Liver (tissue), 3 donors: ENCODE measurements around the gene RANBP3.

Source experiments
- GABPA ChIP-seq, 2 donors: IDR thresholded peaks in 1 of 2; conservative IDR thresholded peaks in 1 of 2; 2 replicates each; pipeline ENCODE4 v1.6.1; 2016; ENCODE audit warnings: antibody characterized with exemption in 2 of 2, mild to moderate bottlenecking in 1 of 2, moderate library complexity in 1 of 2
- HNF4A ChIP-seq, 2 donors: conservative IDR thresholded peaks; 2 replicates each; pipeline ENCODE4 v1.6.1; 2016; ENCODE audit warnings: antibody characterized with exemption in 2 of 2, mild to moderate bottlenecking in 2 of 2
- RAD21 ChIP-seq, 2 donors: IDR thresholded peaks; 2 replicates each; pipeline ENCODE4 v1.6.1; 2016; ENCODE audit warnings: antibody characterized with exemption in 2 of 2, mild to moderate bottlenecking in 2 of 2
- YY1 ChIP-seq: IDR thresholded peaks from 2 replicates; pipeline ENCODE4 v1.6.1; 2016; ENCODE audit warnings: antibody characterized with exemption, mild to moderate bottlenecking
- TF ChIP-seq, protein P1 (sequence below): fragments of 150-350 bp; IDR thresholded peaks from 2 replicates; pipeline ENCODE4 v1.5.1; 2017; ENCODE audit warnings: improper control_type of control experiment, low read depth, low read length; ENCODE audit not compliant: missing input control
- donor health status: healthy.
- donor health status: healthy.

DNA sequence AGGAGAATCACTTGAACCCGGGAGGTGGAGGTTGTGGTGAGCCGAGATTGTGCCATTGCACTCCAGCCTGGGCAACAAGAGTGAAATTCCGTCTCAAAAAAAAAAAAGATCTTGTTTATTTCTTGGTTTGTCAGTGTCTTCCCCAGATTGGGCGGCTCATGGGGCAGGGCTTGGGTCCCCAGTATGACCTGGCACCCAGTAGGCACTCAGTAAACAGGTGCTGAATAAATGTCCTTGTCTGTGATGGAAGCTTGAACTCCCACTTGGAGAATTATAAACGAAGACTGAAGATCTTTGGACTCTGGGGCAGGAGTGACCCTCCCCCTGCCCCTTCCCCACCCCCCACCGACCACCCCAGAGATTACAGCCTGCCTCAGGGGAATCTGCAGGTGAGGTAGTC lies 97.7 kb downstream of the RANBP3 start:
- TF ChIP-seq RAD21 (IDR thresholded peaks at IDR 0.05): no peak
- TF ChIP-seq, protein P1, sequence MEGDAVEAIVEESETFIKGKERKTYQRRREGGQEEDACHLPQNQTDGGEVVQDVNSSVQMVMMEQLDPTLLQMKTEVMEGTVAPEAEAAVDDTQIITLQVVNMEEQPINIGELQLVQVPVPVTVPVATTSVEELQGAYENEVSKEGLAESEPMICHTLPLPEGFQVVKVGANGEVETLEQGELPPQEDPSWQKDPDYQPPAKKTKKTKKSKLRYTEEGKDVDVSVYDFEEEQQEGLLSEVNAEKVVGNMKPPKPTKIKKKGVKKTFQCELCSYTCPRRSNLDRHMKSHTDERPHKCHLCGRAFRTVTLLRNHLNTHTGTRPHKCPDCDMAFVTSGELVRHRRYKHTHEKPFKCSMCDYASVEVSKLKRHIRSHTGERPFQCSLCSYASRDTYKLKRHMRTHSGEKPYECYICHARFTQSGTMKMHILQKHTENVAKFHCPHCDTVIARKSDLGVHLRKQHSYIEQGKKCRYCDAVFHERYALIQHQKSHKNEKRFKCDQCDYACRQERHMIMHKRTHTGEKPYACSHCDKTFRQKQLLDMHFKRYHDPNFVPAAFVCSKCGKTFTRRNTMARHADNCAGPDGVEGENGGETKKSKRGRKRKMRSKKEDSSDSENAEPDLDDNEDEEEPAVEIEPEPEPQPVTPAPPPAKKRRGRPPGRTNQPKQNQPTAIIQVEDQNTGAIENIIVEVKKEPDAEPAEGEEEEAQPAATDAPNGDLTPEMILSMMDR: no peak
- TF ChIP-seq GABPA (IDR thresholded peaks at IDR 0.05 in 1 of 2, conservative IDR thresholded peaks at IDR 0.05 in 1 of 2): no peak
- no peak for TF ChIP-seq HNF4A (conservative IDR thresholded peaks at IDR 0.05)
- no peak for TF ChIP-seq YY1
